ENCODE results near the gene ATP6V0C. TPM values are rescaled to one million over a fixed set of nuclear protein-coding genes. Genes with fewer than 3 reads are reported as not detected.
"Not testable (repeated sequence)": the region's sequence is repeated elsewhere in the genome, so short reads cannot be mapped to it uniquely, and the experiment has no call there.

ATP6V0C gene
- total RNA-seq, 1 donor from 2014 or later = 91.4 TPM

DNA sequence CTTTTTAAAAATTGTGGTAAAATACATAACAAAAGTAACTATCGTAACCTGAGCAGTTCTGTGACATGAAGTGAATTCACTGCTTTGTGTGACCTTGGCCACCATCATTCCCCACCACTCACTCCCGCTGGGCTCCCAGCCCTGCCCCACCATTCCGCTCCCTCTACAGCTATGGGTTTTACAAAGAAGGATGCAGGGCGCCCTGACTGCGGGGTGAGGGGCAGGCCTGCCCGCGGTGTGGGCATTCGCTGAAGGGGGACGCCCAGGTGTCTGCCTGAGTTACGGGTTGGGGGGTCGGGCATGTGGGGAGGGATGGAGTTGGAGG, 17.6 kb downstream of the ATP6V0C start, which contains the start of gene CEMP1:
TSS of gene CEMP1 (minus strand) at position 38 of the 325 bp plus-strand sequence. CDS start 335 bp downstream, outside the sequence.
- no peaks in the 10 kb centered on the region for H3K9me3 Mint-ChIP-seq
- CTCF ChIA-PET = no interaction called here
- POLR2A ChIA-PET = interaction anchor here (0.6 to 3.2 kb wide), 10 partner anchors 7 to 846 kb away, joined by 3 to 76 read pairs (median 6); partner anchors contain the start of genes AMDHD2, ATP6V0C and TRAF7
- DNase-seq = no peak
- ATAC-seq (ENCODE audit: low read depth) = no peak
- H3K4me3 Mint-ChIP-seq = peak within 1 kb of the TSS; percentile 97
- H3K36me3 Mint-ChIP-seq (ENCODE audit: low read depth) = peaks cover 24% of the 10 kb centered on the region
- TF ChIP-seq, protein P1, sequence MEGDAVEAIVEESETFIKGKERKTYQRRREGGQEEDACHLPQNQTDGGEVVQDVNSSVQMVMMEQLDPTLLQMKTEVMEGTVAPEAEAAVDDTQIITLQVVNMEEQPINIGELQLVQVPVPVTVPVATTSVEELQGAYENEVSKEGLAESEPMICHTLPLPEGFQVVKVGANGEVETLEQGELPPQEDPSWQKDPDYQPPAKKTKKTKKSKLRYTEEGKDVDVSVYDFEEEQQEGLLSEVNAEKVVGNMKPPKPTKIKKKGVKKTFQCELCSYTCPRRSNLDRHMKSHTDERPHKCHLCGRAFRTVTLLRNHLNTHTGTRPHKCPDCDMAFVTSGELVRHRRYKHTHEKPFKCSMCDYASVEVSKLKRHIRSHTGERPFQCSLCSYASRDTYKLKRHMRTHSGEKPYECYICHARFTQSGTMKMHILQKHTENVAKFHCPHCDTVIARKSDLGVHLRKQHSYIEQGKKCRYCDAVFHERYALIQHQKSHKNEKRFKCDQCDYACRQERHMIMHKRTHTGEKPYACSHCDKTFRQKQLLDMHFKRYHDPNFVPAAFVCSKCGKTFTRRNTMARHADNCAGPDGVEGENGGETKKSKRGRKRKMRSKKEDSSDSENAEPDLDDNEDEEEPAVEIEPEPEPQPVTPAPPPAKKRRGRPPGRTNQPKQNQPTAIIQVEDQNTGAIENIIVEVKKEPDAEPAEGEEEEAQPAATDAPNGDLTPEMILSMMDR (IDR thresholded peaks at IDR 0.05) = no peak
- H3K4me1 Mint-ChIP-seq = peaks cover 20% of the 10 kb centered on the region
- intact Hi-C loops (cut with micrococcal nuclease) = loop anchor here (10.0 kb wide), 1 partner anchor 373 kb away; no protein-coding TSS in a partner anchor
- H3K27me3 Mint-ChIP-seq = no peaks in the 10 kb centered on the region
- peak within 1 kb of the TSS; percentile 96 for H3K27ac Mint-ChIP-seq

DNA sequence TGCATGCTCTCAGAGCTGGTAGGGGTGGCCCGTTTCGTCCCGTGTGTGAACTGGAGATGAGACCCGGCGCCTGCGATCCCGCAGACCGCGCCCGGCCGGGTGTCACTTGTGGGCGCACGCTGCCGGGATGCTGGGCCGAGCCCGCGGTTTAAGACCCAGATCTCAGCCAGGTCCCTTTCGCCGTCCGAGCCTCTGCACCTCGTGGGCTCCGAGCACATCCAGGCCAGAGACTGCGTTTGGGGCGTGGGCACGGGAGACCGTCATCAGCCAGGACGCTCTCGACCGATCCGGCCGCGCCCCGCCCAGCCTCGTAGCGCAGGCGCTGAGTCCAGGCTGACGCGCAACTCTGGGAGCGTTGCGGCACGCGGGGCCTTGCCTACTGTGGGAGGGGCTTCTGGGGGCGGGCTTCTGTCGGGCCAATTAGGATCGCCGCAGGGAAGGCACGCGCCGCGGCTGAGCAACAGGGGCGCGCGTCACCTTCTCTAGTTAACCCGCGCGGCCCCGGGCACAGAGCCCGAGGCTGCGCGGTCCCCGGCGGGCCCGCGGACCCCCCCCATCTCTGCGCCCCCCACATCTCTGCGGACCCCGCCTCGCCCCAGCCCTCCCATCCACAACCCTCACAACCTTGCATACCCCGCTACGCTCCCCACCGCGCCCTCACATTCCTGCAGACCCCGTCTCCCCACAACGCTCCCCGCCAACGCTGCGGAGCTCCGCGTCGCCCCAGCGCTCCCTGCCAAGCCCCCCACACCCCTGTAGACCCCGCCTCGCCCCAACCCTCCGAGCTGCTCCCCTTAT, 18.1 kb downstream of the ATP6V0C start:
- Mint-ChIP-seq H3K4me3 (peak overlapping the region; percentile 97), H3K4me1 (peaks cover 23% of the 10 kb centered on the region), H3K36me3 (ENCODE audit: low read depth) (peaks cover 20% of the 10 kb centered on the region), H3K9me3 (no peaks in the 10 kb centered on the region), H3K27ac (peak overlapping the region; percentile 96), H3K27me3 (no peaks in the 10 kb centered on the region)
- peak; percentile 94 for ATAC-seq (ENCODE audit: low read depth)
- TF ChIP-seq, protein P1 (IDR thresholded peaks at IDR 0.05) = no peak
- intact Hi-C loops (cut with micrococcal nuclease) = loop anchor here (1.0 to 10.0 kb wide), 3 partner anchors 12 to 373 kb away; partner anchors contain the start of genes AMDHD2 and ATP6V0C
- CTCF ChIA-PET = interaction anchor here (0.9 kb wide), 1 partner anchor 11 kb away, joined by 3 read pairs; no protein-coding TSS in a partner anchor
- peak; percentile 97 for DNase-seq
- POLR2A ChIA-PET = interaction anchor here (0.6 to 3.2 kb wide), 17 partner anchors 8 to 626 kb away, joined by 3 to 76 read pairs (median 4); partner anchors contain the start of genes AMDHD2, ATP6V0C, NTHL1 and RPS2

DNA sequence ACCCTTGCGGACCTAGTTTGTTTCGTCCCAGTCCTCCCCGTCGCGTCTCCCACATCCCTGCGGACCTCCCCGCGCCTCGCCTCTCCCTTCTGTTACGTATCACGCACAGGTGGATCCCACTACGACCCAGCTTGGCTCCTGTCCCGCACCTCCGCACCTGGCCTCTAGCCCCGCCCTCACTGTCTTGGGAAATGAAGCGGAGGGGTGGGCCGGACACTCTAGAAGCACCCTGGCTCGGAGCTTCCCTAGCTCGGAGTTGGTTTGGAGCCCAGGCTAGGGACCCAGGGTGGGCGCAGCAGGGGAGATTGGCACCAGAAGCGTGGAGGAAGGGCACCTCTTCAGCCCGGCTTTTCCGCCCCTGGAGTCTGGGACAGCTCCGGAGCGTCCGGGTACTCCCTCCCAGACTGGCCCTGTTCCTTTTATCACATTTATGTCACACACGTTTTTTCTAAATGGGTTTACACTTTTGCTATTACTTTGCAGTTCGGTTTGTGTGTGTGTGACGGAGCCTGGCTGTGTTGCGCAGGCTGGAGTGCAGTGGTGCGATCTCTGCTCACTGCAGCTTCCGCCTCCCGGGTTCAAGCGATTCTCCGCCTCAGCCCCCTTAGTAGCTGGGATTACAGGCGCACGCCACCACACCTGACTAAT, 18.9 kb downstream of the ATP6V0C start:
- ChIA-PET CTCF (interaction anchor here (0.9 kb wide), 1 partner anchor 12 kb away, joined by 3 read pairs; no protein-coding TSS in a partner anchor), POLR2A (interaction anchor here (0.6 to 3.2 kb wide), 19 partner anchors 8 to 1651 kb away, joined by 3 to 76 read pairs (median 4); partner anchors contain the start of genes AMDHD2, ATP6V0C, NTHL1 and RPS2)
- ATAC-seq (ENCODE audit: low read depth) (peak; percentile 18), DNase-seq (peak; percentile 60)
- peaks cover 28% of the 10 kb centered on the region for H3K4me1 Mint-ChIP-seq
- peak overlapping the region; percentile 96 for H3K27ac Mint-ChIP-seq
- TF ChIP-seq, protein P1 (IDR thresholded peaks at IDR 0.05) = no peak
- H3K4me3 Mint-ChIP-seq = peak overlapping the region; percentile 97
- H3K36me3 Mint-ChIP-seq (ENCODE audit: low read depth) = peaks cover 16% of the 10 kb centered on the region
- intact Hi-C loops (cut with micrococcal nuclease) = loop anchor here (1.0 to 10.0 kb wide), 3 partner anchors 12 to 372 kb away; partner anchors contain the start of genes AMDHD2 and ATP6V0C
- H3K9me3 Mint-ChIP-seq = no peaks in the 10 kb centered on the region
- no peaks in the 10 kb centered on the region for H3K27me3 Mint-ChIP-seq

DNA sequence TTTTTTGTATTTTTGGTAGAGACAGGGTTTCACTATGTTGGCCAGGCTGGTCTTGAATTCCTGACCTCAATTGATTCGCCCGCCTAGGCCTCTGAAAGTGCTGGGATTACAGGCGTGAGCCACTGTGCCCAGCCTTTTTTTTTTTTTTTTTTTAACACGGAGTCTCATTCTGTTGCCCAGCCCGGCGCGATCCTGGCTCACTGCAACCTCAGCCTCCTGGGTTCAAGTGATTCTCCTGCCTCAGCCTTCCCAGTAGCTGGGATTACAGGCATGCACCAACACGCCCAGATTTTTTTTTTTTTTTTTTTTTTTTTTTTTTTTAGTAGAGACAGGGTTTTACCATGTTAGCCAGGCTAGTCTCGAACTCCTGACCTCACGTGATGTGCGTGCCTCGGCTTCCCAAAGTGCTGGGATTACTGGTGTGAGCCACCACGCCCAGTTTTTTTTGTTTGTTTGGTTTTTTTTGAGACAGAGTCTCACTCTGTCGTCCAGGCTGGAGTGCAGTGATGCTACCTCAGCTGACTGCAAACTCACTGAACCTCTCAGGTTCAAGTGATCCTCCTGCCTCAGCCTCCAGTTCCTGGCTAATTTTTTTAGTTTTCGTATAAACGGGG, 19.5 kb downstream of the ATP6V0C start:
- Mint-ChIP-seq H3K27ac (peak overlapping the region; percentile 96), H3K4me3 (peak overlapping the region; percentile 97), H3K36me3 (ENCODE audit: low read depth) (peaks cover 16% of the 10 kb centered on the region), H3K4me1 (peaks cover 28% of the 10 kb centered on the region)
- H3K27me3 Mint-ChIP-seq; ATAC-seq (ENCODE audit: low read depth); DNase-seq; H3K9me3 Mint-ChIP-seq: not testable (repeated sequence)
- intact Hi-C loops (cut with micrococcal nuclease) = loop anchor here (10.0 kb wide), 1 partner anchor 372 kb away; no protein-coding TSS in a partner anchor
- POLR2A ChIA-PET = interaction anchor here (0.6 to 3.2 kb wide), 14 partner anchors 8 to 1650 kb away, joined by 3 to 76 read pairs (median 4); partner anchors contain the start of genes AMDHD2, ATP6V0C and RPS2
- CTCF ChIA-PET = interaction anchor here (0.9 kb wide), 1 partner anchor 12 kb away, joined by 3 read pairs; no protein-coding TSS in a partner anchor

DNA sequence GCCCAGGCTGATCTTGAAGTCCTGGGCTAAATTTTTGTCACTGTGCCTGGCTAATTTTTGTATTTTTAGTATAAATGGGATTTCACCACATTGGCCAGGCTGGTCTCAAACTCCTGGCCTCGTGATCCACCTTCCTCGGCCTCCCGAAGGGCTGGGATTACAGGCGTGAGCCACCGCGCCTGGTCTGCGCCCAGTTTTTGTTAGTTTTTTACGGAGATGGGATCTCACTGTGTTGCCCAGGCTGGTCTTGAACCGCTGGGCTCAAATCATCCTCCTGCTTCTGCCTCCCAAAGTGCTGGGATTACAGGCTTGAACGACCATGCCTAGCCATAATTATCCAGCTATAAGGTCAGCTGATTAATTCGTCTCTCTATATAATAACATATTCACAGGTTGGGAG, 20.2 kb downstream of the ATP6V0C start:
- ChIA-PET CTCF (no interaction called here), POLR2A (interaction anchor here (1.1 to 1.2 kb wide), 2 partner anchors 13 to 19 kb away, joined by 3 read pairs; no protein-coding TSS in a partner anchor)
- Mint-ChIP-seq H3K27me3 (no peaks in the 10 kb centered on the region), H3K4me1 (peaks cover 32% of the 10 kb centered on the region), H3K36me3 (ENCODE audit: low read depth) (peaks cover 13% of the 10 kb centered on the region), H3K4me3 (peak overlapping the region; percentile 64), H3K27ac (peak overlapping the region; percentile 70), H3K9me3 (no peaks in the 10 kb centered on the region)
- no peak for DNase-seq
- intact Hi-C loops (cut with micrococcal nuclease) = loop anchor here (10.0 kb wide), 1 partner anchor 371 kb away; no protein-coding TSS in a partner anchor
- TF ChIP-seq, protein P1 (IDR thresholded peaks at IDR 0.05) = no peak
- no peak for ATAC-seq (ENCODE audit: low read depth)

DNA sequence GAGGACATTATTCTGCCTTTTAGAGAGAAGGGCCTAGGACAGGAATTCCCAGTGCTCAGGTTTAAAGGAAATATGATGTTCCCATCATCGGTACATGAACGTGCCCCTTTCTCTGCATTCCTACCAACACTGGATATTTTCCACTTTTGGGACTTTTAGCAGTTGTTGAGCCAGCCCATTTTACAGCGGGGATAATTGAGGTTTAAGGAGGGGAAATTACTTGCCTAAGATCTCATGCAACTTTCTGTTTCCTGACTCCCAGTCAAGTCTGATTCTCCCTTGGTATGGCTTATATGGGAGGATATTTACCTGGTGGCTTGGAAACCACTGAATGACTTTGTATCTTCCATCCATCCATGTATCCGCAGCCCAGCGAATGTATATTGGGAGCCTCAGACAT, 20.6 kb downstream of the ATP6V0C start:
- DNase-seq; ATAC-seq (ENCODE audit: low read depth); H3K27me3 Mint-ChIP-seq; CTCF ChIA-PET; H3K9me3 Mint-ChIP-seq: not testable (repeated sequence)
- Mint-ChIP-seq H3K4me1 (peaks cover 36% of the 10 kb centered on the region), H3K4me3 (peak overlapping the region; percentile 64), H3K27ac (peak overlapping the region; percentile 70), H3K36me3 (ENCODE audit: low read depth) (peaks cover 13% of the 10 kb centered on the region)
- POLR2A ChIA-PET = interaction anchor here (0.7 to 1.2 kb wide), 3 partner anchors 13 to 568 kb away, joined by 3 read pairs; no protein-coding TSS in a partner anchor
- intact Hi-C loops (cut with micrococcal nuclease) = loop anchor here (10.0 kb wide), 1 partner anchor 370 kb away; no protein-coding TSS in a partner anchor

Data from activated B cell treated with CpG ODN at 0.5 μM for 24 hours (primary cell).